ENCODE measurements around the gene ORM1.

ORM1 gene

GRCh38 chr9:114356792-114357191 is 33.9 kb downstream of the ORM1 start:
- Histone ChIP-seq H3K4me1 (ENCODE audit: insufficient read depth, low read length, severe bottlenecking) (no peaks in the 10 kb centered on the region), H3F3A (ENCODE audit: insufficient read depth, low read length) (no peaks in the 10 kb centered on the region), H3K4me2 (ENCODE audit: low read length) (no peak overlapping the region), H3K36me3 (ENCODE audit: insufficient read depth, low read length) (peaks cover 95% of the 10 kb centered on the region), H4K20me1 (ENCODE audit: insufficient read depth, low read length) (no peaks in the 10 kb centered on the region), H3K79me2 (ENCODE audit: insufficient read depth, low read length) (no peaks in the 10 kb centered on the region), H3K9ac (ENCODE audit: low read length) (no peak overlapping the region), H3K27ac (ENCODE audit: low read depth, low read length, poor library complexity, severe bottlenecking) (no peak overlapping the region), H3K9me2 (ENCODE audit: low read depth, low read length) (no peaks in the 10 kb centered on the region), H2AFZ (ENCODE audit: low read length) (no peak overlapping the region), H3K27me3 (ENCODE audit: insufficient read depth, low read length) (no peaks in the 10 kb centered on the region), H3K9me3 (ENCODE audit: low read length) (no peaks in the 10 kb centered on the region), H3K4me3 (ENCODE audit: low read depth, low read length, poor library complexity, severe bottlenecking) (no peak overlapping the region)
- TF ChIP-seq CTCF (IDR thresholded peaks at IDR 0.05; ENCODE audit: low read length) (no peak), EZH2 (IDR thresholded peaks at IDR 0.05; ENCODE audit: borderline replicate concordance, low read length) (no peak)

- no peak overlapping the region for H3K4me3 ChIP-seq (ENCODE audit: low read depth, low read length, poor library complexity, severe bottlenecking)
- H4K20me1 ChIP-seq (ENCODE audit: insufficient read depth, low read length), result no peaks in the 10 kb centered on the region
- no peak overlapping the region for H3K27ac ChIP-seq (ENCODE audit: low read depth, low read length, poor library complexity, severe bottlenecking)
- H3K4me2 ChIP-seq (ENCODE audit: low read length), result no peak overlapping the region
- H3K9ac ChIP-seq (ENCODE audit: low read length), result no peak overlapping the region
- peaks cover 95% of the 10 kb centered on the region for H3K36me3 ChIP-seq (ENCODE audit: insufficient read depth, low read length)
- no peaks in the 10 kb centered on the region for H3K9me3 ChIP-seq (ENCODE audit: low read length)
- no peak overlapping the region for H2AFZ ChIP-seq (ENCODE audit: low read length)
- H3K4me1 ChIP-seq (ENCODE audit: insufficient read depth, low read length, severe bottlenecking), result no peaks in the 10 kb centered on the region
- no peaks in the 10 kb centered on the region for H3F3A ChIP-seq (ENCODE audit: insufficient read depth, low read length)
- H3K9me2 ChIP-seq (ENCODE audit: low read depth, low read length), result no peaks in the 10 kb centered on the region
- TF ChIP-seq CTCF (IDR thresholded peaks at IDR 0.05; ENCODE audit: low read length) (no peak), EZH2 (IDR thresholded peaks at IDR 0.05; ENCODE audit: borderline replicate concordance, low read length) (no peak)
- no peaks in the 10 kb centered on the region for H3K27me3 ChIP-seq (ENCODE audit: insufficient read depth, low read length)
- H3K79me2 ChIP-seq (ENCODE audit: insufficient read depth, low read length), result no peaks in the 10 kb centered on the region
Observed at GRCh38 chr9:114357360-114357759, 34.5 kb downstream of the ORM1 start.

GRCh38 chr9:114357911-114358328 is 35.0 kb downstream of the ORM1 start:
- H3K27me3 ChIP-seq (ENCODE audit: insufficient read depth, low read length), result no peaks in the 10 kb centered on the region
- peaks cover 95% of the 10 kb centered on the region for H3K36me3 ChIP-seq (ENCODE audit: insufficient read depth, low read length)
- H2AFZ ChIP-seq (ENCODE audit: low read length), result no peak overlapping the region
- H3F3A ChIP-seq (ENCODE audit: insufficient read depth, low read length), result no peaks in the 10 kb centered on the region
- H3K27ac ChIP-seq (ENCODE audit: low read depth, low read length, poor library complexity, severe bottlenecking), result no peak overlapping the region
- H3K4me2 ChIP-seq (ENCODE audit: low read length), result no peak overlapping the region
- no peak overlapping the region for H3K4me3 ChIP-seq (ENCODE audit: low read depth, low read length, poor library complexity, severe bottlenecking)
- H3K9me3 ChIP-seq (ENCODE audit: low read length), result no peaks in the 10 kb centered on the region
- no peak for TF ChIP-seq EZH2 (IDR thresholded peaks at IDR 0.05; ENCODE audit: borderline replicate concordance, low read length)
- no peaks in the 10 kb centered on the region for H3K9me2 ChIP-seq (ENCODE audit: low read depth, low read length)
- no peaks in the 10 kb centered on the region for H3K4me1 ChIP-seq (ENCODE audit: insufficient read depth, low read length, severe bottlenecking)
- H4K20me1 ChIP-seq (ENCODE audit: insufficient read depth, low read length), result no peaks in the 10 kb centered on the region
- H3K9ac ChIP-seq (ENCODE audit: low read length), result no peak overlapping the region
- H3K79me2 ChIP-seq (ENCODE audit: insufficient read depth, low read length), result no peaks in the 10 kb centered on the region

GRCh38 chr9:114359801-114360200 is 36.9 kb downstream of the ORM1 start:
- H3K4me1 ChIP-seq (ENCODE audit: insufficient read depth, low read length, severe bottlenecking), result peaks cover 5% of the 10 kb centered on the region
- H3F3A ChIP-seq (ENCODE audit: insufficient read depth, low read length), result no peaks in the 10 kb centered on the region
- no peak overlapping the region for H3K4me2 ChIP-seq (ENCODE audit: low read length)
- no peak overlapping the region for H3K4me3 ChIP-seq (ENCODE audit: low read depth, low read length, poor library complexity, severe bottlenecking)
- no peaks in the 10 kb centered on the region for H3K79me2 ChIP-seq (ENCODE audit: insufficient read depth, low read length)
- H3K9ac ChIP-seq (ENCODE audit: low read length), result no peak overlapping the region
- no peak overlapping the region for H3K27ac ChIP-seq (ENCODE audit: low read depth, low read length, poor library complexity, severe bottlenecking)
- H2AFZ ChIP-seq (ENCODE audit: low read length), result no peak overlapping the region
- H3K27me3 ChIP-seq (ENCODE audit: insufficient read depth, low read length), result no peaks in the 10 kb centered on the region
- no peaks in the 10 kb centered on the region for H4K20me1 ChIP-seq (ENCODE audit: insufficient read depth, low read length)
- H3K9me2 ChIP-seq (ENCODE audit: low read depth, low read length), result no peaks in the 10 kb centered on the region
- no peak for TF ChIP-seq EZH2 (IDR thresholded peaks at IDR 0.05; ENCODE audit: borderline replicate concordance, low read length)
- H3K9me3 ChIP-seq (ENCODE audit: low read length), result no peaks in the 10 kb centered on the region
- H3K36me3 ChIP-seq (ENCODE audit: insufficient read depth, low read length), result peaks cover 100% of the 10 kb centered on the region

Measured in OCI-LY1 (cell line).